Measurements from ENCODE around the gene SPATA6L.
"Not testable (repeated sequence)": the region's sequence is repeated elsewhere in the genome, so short reads cannot be mapped to it uniquely, and the experiment has no call there.

SPATA6L gene

DNA sequence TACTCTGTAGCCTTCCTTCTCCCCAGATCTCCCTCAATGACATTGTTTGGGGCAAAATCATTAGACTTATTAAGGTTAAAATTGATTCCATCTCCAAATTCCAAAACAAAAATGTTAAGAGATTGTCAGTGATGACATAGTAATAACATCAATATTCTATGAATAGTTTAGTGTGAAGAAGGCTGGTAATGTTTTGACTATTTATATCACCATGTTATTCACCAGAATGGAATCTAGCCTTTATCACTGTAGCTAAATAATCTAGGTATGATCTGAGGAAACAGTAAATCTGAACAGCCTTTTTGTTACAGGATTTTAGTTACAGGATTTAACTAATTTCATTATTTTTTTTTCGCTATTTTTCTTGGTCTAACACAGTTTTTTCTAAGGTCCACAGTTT is 5.1 kb downstream of the SPATA6L start:
- Histone ChIP-seq H2AFZ (ENCODE audit: low read length) (no peak overlapping the region), H3K4me1 (ENCODE audit: insufficient read depth, low read length, severe bottlenecking) (peaks cover 47% of the 10 kb centered on the region), H3K9ac (ENCODE audit: low read length) (no peak overlapping the region), H3K36me3 (ENCODE audit: insufficient read depth, low read length) (no peaks in the 10 kb centered on the region), H3K4me3 (ENCODE audit: low read depth, low read length, poor library complexity, severe bottlenecking) (no peak overlapping the region), H3K4me2 (ENCODE audit: low read length) (no peak overlapping the region), H3K27ac (ENCODE audit: low read depth, low read length, poor library complexity, severe bottlenecking) (no peak overlapping the region), H3K79me2 (ENCODE audit: insufficient read depth, low read length) (no peaks in the 10 kb centered on the region), H3F3A (ENCODE audit: insufficient read depth, low read length) (no peaks in the 10 kb centered on the region), H4K20me1 (ENCODE audit: insufficient read depth, low read length) (no peaks in the 10 kb centered on the region), H3K27me3 (ENCODE audit: insufficient read depth, low read length) (no peaks in the 10 kb centered on the region; the same call in 1 of the 2 replicates), H3K9me2 (ENCODE audit: low read depth, low read length) (no peaks in the 10 kb centered on the region), H3K9me3 (ENCODE audit: low read length) (no peaks in the 10 kb centered on the region)
- TF ChIP-seq, protein P1, sequence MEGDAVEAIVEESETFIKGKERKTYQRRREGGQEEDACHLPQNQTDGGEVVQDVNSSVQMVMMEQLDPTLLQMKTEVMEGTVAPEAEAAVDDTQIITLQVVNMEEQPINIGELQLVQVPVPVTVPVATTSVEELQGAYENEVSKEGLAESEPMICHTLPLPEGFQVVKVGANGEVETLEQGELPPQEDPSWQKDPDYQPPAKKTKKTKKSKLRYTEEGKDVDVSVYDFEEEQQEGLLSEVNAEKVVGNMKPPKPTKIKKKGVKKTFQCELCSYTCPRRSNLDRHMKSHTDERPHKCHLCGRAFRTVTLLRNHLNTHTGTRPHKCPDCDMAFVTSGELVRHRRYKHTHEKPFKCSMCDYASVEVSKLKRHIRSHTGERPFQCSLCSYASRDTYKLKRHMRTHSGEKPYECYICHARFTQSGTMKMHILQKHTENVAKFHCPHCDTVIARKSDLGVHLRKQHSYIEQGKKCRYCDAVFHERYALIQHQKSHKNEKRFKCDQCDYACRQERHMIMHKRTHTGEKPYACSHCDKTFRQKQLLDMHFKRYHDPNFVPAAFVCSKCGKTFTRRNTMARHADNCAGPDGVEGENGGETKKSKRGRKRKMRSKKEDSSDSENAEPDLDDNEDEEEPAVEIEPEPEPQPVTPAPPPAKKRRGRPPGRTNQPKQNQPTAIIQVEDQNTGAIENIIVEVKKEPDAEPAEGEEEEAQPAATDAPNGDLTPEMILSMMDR (IDR thresholded peaks at IDR 0.05; ENCODE audit: low read length): no peak
- TF ChIP-seq EZH2 (IDR thresholded peaks at IDR 0.05; ENCODE audit: borderline replicate concordance, low read length): no peak

DNA sequence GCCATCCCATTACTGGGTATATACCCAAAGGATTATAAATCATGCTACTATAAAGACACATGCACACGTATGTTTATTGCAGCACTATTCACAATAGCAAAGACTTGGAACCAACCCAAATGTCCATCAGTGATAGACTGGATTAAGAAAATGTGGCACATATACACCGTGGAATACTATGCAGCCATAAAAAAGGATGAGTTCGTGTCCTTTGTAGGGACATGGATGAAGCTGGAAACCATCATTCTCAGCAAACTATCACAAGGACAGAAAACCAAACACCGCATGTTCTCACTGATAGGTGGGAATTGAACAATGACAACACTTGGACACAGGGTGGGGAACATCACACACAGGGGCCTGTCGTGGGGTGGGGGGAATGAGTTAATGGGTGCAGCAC is 5.6 kb downstream of the SPATA6L start:
- not testable (repeated sequence) for H3K9ac ChIP-seq (ENCODE audit: low read length); H3F3A ChIP-seq (ENCODE audit: insufficient read depth, low read length); H3K79me2 ChIP-seq (ENCODE audit: insufficient read depth, low read length); H3K27me3 ChIP-seq (ENCODE audit: insufficient read depth, low read length); H3K9me3 ChIP-seq (ENCODE audit: low read length); H3K27ac ChIP-seq (ENCODE audit: low read depth, low read length, poor library complexity, severe bottlenecking); H3K4me3 ChIP-seq (ENCODE audit: low read depth, low read length, poor library complexity, severe bottlenecking); H3K36me3 ChIP-seq (ENCODE audit: insufficient read depth, low read length); H4K20me1 ChIP-seq (ENCODE audit: insufficient read depth, low read length); H3K4me2 ChIP-seq (ENCODE audit: low read length); H3K9me2 ChIP-seq (ENCODE audit: low read depth, low read length); H2AFZ ChIP-seq (ENCODE audit: low read length)
- peaks cover 42% of the 10 kb centered on the region for H3K4me1 ChIP-seq (ENCODE audit: insufficient read depth, low read length, severe bottlenecking)

DNA sequence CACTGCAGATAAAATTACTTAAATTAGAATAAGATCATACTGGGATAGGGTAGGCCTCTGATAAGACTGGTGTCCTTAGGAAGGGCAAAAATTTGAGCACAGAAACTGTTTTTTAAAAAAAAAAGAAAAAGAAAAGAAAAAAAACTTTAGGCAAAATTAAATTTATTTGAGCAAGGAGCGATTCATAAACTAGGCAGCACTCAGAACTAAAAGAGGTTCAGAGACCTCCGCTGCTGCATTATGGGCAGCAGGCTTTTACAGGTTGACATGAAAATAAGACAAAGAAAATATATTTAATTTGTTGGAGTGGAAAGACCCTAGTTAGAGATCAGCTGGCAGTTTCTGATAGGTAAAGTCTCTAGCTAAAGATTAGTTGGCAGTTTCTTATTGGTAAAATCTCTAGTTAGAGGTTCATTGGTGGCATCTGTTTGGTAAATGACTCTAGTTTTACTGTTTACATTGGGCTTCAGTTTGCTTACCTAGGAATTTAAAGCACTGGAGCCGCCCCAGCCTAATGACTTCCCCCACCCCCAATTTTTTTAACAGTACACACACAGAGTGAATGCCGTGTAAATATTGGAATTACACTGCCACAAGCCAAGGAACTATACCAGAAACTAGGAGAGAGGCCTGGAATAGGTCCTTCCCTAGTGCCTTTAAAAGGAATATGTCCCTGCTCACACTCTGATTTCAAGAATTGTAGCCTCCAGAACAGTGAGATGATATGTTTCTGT is 8.7 kb downstream of the SPATA6L start:
- no peaks in the 10 kb centered on the region for H3F3A ChIP-seq (ENCODE audit: insufficient read depth, low read length)
- TF ChIP-seq EZH2 (IDR thresholded peaks at IDR 0.05; ENCODE audit: borderline replicate concordance, low read length): no peak
- TF ChIP-seq, protein P1 (IDR thresholded peaks at IDR 0.05; ENCODE audit: low read length): no peak
- no peak overlapping the region for H3K4me2 ChIP-seq (ENCODE audit: low read length)
- no peak overlapping the region for H3K27ac ChIP-seq (ENCODE audit: low read depth, low read length, poor library complexity, severe bottlenecking)
- H3K9me2 ChIP-seq (ENCODE audit: low read depth, low read length): no peaks in the 10 kb centered on the region
- H3K36me3 ChIP-seq (ENCODE audit: insufficient read depth, low read length): no peaks in the 10 kb centered on the region
- H3K9ac ChIP-seq (ENCODE audit: low read length): no peak overlapping the region
- H2AFZ ChIP-seq (ENCODE audit: low read length): no peak overlapping the region
- H3K9me3 ChIP-seq (ENCODE audit: low read length): no peaks in the 10 kb centered on the region
- H3K79me2 ChIP-seq (ENCODE audit: insufficient read depth, low read length): no peaks in the 10 kb centered on the region
- peaks cover 12% of the 10 kb centered on the region for H3K4me1 ChIP-seq (ENCODE audit: insufficient read depth, low read length, severe bottlenecking)
- no peaks in the 10 kb centered on the region for H4K20me1 ChIP-seq (ENCODE audit: insufficient read depth, low read length)
- H3K27me3 ChIP-seq (ENCODE audit: insufficient read depth, low read length): no peaks in the 10 kb centered on the region; the same call in 1 of the 2 replicates
- no peak overlapping the region for H3K4me3 ChIP-seq (ENCODE audit: low read depth, low read length, poor library complexity, severe bottlenecking)

DNA sequence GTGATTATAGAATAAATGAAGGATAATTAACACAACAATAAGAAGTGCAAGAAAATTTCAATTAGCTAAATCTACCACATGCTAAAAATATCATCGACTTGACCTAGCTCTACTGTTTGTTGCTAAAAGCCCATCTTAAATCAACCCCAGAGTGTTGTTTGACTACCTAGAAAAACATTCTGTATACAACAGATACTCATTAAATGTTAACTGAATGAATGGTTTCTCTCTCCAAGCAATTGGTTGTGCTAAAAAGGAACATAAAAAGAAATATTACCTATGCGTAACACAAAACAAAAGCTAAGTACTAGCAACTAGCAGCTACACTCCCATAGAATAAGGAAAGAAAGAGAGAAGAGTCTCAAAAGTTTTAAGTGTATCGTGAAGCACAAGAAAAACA is 9.7 kb downstream of the SPATA6L start:
- Histone ChIP-seq H3K4me3 (ENCODE audit: low read depth, low read length, poor library complexity, severe bottlenecking) (no peak overlapping the region), H3K9ac (ENCODE audit: low read length) (no peak overlapping the region), H3K27ac (ENCODE audit: low read depth, low read length, poor library complexity, severe bottlenecking) (no peak overlapping the region), H2AFZ (ENCODE audit: low read length) (no peak overlapping the region), H3K4me1 (ENCODE audit: insufficient read depth, low read length, severe bottlenecking) (peaks cover 5% of the 10 kb centered on the region), H3K9me3 (ENCODE audit: low read length) (no peaks in the 10 kb centered on the region), H3K9me2 (ENCODE audit: low read depth, low read length) (no peaks in the 10 kb centered on the region), H3K36me3 (ENCODE audit: insufficient read depth, low read length) (no peaks in the 10 kb centered on the region), H4K20me1 (ENCODE audit: insufficient read depth, low read length) (no peaks in the 10 kb centered on the region), H3K27me3 (ENCODE audit: insufficient read depth, low read length) (no peaks in the 10 kb centered on the region; the same call in 1 of the 2 replicates), H3F3A (ENCODE audit: insufficient read depth, low read length) (no peaks in the 10 kb centered on the region), H3K4me2 (ENCODE audit: low read length) (no peak overlapping the region), H3K79me2 (ENCODE audit: insufficient read depth, low read length) (no peaks in the 10 kb centered on the region)
- TF ChIP-seq, protein P1 (IDR thresholded peaks at IDR 0.05; ENCODE audit: low read length): no peak
- TF ChIP-seq EZH2 (IDR thresholded peaks at IDR 0.05; ENCODE audit: borderline replicate concordance, low read length): no peak

DNA sequence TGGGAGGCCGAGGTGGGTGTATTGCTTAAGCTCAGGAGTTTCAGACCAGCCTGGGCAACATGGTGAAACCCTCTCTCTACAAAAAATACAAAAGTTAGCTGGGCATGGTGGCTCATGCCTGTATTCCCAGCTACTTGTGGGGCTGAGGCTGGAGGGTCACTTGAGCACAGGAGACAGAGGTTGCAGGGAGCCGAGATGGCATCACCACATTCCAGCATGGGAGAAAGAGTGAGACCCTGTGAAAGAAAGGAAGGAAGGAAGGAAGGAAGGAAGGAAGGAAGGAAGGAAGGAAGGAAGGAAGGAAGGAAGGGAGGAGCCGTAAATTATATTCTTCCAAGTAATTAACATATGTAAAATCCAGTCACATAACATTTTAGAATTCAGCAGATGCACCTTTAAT is 10.1 kb downstream of the SPATA6L start:
- H3K4me1 ChIP-seq (ENCODE audit: insufficient read depth, low read length, severe bottlenecking); H2AFZ ChIP-seq (ENCODE audit: low read length); H3K27ac ChIP-seq (ENCODE audit: low read depth, low read length, poor library complexity, severe bottlenecking); H3K4me3 ChIP-seq (ENCODE audit: low read depth, low read length, poor library complexity, severe bottlenecking); H4K20me1 ChIP-seq (ENCODE audit: insufficient read depth, low read length); H3K4me2 ChIP-seq (ENCODE audit: low read length); H3K9ac ChIP-seq (ENCODE audit: low read length); H3K27me3 ChIP-seq (ENCODE audit: insufficient read depth, low read length); H3K79me2 ChIP-seq (ENCODE audit: insufficient read depth, low read length); H3K9me3 ChIP-seq (ENCODE audit: low read length); H3K36me3 ChIP-seq (ENCODE audit: insufficient read depth, low read length); H3K9me2 ChIP-seq (ENCODE audit: low read depth, low read length); H3F3A ChIP-seq (ENCODE audit: insufficient read depth, low read length): not testable (repeated sequence)
